ENCODE measurements around the gene TENM3.

Gene TENM3

DNA sequence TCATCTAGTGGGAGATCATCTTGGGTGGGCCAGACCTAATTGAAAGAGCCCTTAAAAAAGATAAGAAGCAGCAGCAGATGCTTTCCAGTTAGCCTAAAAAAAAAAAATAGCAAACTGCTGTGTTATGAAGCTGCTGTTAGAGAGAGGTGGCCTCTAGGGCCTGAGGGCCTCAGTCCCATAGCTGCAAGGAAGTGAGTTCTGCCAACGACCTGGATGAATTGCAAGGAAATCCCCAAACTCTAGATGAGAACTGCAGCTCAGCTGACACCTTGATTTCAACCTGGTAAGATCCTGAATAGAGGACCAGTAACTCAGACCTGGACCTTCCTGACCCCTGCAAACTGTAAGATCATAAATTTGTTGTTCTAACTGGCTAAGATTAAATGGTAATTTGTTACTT is 275.2 kb downstream of the TENM3 start:
- Histone ChIP-seq H3K36me3 (ENCODE audit: low read depth) (no peaks in the 10 kb centered on the region), H3K4me3 (ENCODE audit: severe bottlenecking) (no peak overlapping the region), H3K27ac (ENCODE audit: poor library complexity, severe bottlenecking) (no peak overlapping the region), H3K27me3 (ENCODE audit: insufficient read depth, poor library complexity, severe bottlenecking) (no peaks in the 10 kb centered on the region), H3K9me3 (ENCODE audit: severe bottlenecking) (no peaks in the 10 kb centered on the region), H3K4me1 (ENCODE audit: insufficient read depth, poor library complexity, severe bottlenecking) (no peaks in the 10 kb centered on the region)
- ATAC-seq (ENCODE audit: low read depth) (no peak), DNase-seq (ENCODE audit: low spot score) (no peak)
- TF ChIP-seq, protein P1, sequence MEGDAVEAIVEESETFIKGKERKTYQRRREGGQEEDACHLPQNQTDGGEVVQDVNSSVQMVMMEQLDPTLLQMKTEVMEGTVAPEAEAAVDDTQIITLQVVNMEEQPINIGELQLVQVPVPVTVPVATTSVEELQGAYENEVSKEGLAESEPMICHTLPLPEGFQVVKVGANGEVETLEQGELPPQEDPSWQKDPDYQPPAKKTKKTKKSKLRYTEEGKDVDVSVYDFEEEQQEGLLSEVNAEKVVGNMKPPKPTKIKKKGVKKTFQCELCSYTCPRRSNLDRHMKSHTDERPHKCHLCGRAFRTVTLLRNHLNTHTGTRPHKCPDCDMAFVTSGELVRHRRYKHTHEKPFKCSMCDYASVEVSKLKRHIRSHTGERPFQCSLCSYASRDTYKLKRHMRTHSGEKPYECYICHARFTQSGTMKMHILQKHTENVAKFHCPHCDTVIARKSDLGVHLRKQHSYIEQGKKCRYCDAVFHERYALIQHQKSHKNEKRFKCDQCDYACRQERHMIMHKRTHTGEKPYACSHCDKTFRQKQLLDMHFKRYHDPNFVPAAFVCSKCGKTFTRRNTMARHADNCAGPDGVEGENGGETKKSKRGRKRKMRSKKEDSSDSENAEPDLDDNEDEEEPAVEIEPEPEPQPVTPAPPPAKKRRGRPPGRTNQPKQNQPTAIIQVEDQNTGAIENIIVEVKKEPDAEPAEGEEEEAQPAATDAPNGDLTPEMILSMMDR (IDR thresholded peaks at IDR 0.05; ENCODE audit: poor library complexity, severe bottlenecking) = no peak

DNA sequence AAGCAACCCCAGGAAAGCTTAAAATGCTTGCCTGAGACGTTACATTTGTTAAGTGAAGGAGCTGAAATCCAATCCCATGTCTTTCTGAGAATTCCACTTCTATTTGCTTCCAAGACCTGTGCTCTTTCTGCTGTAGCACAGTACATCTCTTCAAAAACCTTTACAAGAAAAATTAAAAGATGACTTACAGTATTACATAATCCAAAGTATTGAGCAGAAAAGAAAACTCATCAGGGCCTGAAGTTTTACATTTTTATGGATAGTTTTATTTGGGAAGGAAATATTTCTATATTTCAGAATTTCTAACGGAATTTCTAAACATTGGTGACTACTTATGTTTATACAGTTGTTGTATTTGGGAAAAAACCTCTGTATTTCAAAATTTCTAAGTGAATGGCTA is 276.3 kb downstream of the TENM3 start:
- no peaks in the 10 kb centered on the region for H3K36me3 ChIP-seq (ENCODE audit: low read depth)
- H3K4me1 ChIP-seq (ENCODE audit: insufficient read depth, poor library complexity, severe bottlenecking) = no peaks in the 10 kb centered on the region
- no peaks in the 10 kb centered on the region for H3K27me3 ChIP-seq (ENCODE audit: insufficient read depth, poor library complexity, severe bottlenecking)
- ATAC-seq (ENCODE audit: low read depth) (no peak), DNase-seq (ENCODE audit: low spot score) (no peak)
- H3K27ac ChIP-seq (ENCODE audit: poor library complexity, severe bottlenecking) = no peak overlapping the region
- no peak overlapping the region for H3K4me3 ChIP-seq (ENCODE audit: severe bottlenecking)
- TF ChIP-seq, protein P1 (IDR thresholded peaks at IDR 0.05; ENCODE audit: poor library complexity, severe bottlenecking) = no peak
- H3K9me3 ChIP-seq (ENCODE audit: severe bottlenecking) = no peaks in the 10 kb centered on the region

DNA sequence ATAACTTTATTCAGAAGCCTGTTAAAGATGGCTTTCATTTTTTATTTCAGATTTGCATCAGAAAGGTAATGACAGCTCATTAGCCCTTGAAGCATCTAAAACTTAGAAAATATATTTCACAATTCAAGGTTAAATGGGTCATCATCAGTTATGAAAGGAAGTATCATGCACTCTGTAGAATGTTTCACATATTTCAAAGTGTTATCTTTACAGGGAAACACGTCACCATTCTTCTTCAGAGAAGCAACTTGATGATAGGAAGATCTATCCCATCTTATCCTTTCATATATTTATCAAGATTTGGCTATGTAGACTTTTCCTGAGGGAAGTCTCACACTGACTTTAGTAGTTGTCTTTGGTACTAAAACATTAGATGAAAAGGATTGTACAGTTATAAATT is 277.8 kb downstream of the TENM3 start:
- Histone ChIP-seq H3K4me3 (ENCODE audit: severe bottlenecking) (no peak overlapping the region), H3K27me3 (ENCODE audit: insufficient read depth, poor library complexity, severe bottlenecking) (no peaks in the 10 kb centered on the region), H3K4me1 (ENCODE audit: insufficient read depth, poor library complexity, severe bottlenecking) (no peaks in the 10 kb centered on the region), H3K36me3 (ENCODE audit: low read depth) (no peaks in the 10 kb centered on the region), H3K9me3 (ENCODE audit: severe bottlenecking) (no peaks in the 10 kb centered on the region), H3K27ac (ENCODE audit: poor library complexity, severe bottlenecking) (no peak overlapping the region)
- DNase-seq (ENCODE audit: low spot score) = no peak
- no peak for ATAC-seq (ENCODE audit: low read depth)
- TF ChIP-seq, protein P1 (IDR thresholded peaks at IDR 0.05; ENCODE audit: poor library complexity, severe bottlenecking) = no peak

DNA sequence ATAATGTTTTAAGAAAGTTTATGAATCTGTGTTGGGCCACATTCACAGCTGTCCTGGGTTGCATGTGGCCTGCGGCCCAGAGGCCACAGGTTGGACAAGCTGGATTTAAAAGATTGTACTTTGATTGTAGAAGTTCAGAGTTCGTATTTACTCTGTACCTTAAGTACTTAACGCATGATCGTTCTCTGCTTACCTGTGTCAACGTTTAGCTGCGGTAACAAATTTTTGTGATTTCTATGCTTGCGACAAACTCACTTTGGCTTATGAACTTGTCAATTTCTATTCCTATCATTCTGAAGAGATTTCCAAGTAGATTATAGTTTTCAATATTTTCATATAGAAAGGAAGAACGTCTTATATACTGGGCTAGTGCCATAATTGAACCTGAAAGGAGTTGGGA is 285.6 kb downstream of the TENM3 start:
- no peak overlapping the region for H3K27ac ChIP-seq (ENCODE audit: poor library complexity, severe bottlenecking)
- no peak for ATAC-seq (ENCODE audit: low read depth)
- H3K9me3 ChIP-seq (ENCODE audit: severe bottlenecking) = no peaks in the 10 kb centered on the region
- H3K4me1 ChIP-seq (ENCODE audit: insufficient read depth, poor library complexity, severe bottlenecking) = no peaks in the 10 kb centered on the region
- no peak overlapping the region for H3K4me3 ChIP-seq (ENCODE audit: severe bottlenecking)
- no peak for DNase-seq (ENCODE audit: low spot score)
- no peaks in the 10 kb centered on the region for H3K27me3 ChIP-seq (ENCODE audit: insufficient read depth, poor library complexity, severe bottlenecking)
- TF ChIP-seq, protein P1 (IDR thresholded peaks at IDR 0.05; ENCODE audit: poor library complexity, severe bottlenecking) = no peak
- H3K36me3 ChIP-seq (ENCODE audit: low read depth) = no peaks in the 10 kb centered on the region

DNA sequence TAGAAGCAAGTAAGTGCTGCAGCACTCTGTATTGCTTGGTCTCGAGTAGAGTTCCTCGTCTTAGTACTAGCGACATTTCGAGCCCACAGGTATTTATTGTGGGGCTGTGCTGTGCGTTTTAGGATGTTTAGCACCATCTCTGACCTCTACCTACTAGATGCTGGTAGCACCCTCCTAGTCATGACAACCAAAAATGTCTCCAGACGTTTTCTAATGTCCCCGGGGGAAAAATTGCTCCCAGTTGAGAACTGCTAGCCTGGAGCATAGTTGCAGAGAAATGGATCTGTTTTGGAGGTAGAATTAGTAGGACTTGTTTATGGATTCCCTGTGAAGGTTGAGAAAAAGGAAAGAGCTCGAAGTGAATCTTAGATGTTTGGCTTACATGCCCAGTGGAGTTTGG is 287.2 kb downstream of the TENM3 start:
- H3K4me1 ChIP-seq (ENCODE audit: insufficient read depth, poor library complexity, severe bottlenecking) = no peaks in the 10 kb centered on the region
- no peak for ATAC-seq (ENCODE audit: low read depth)

More for the DNA sequence above, 287.2 kb downstream of the TENM3 start:
- Histone ChIP-seq H3K36me3 (ENCODE audit: low read depth) (no peaks in the 10 kb centered on the region), H3K27ac (ENCODE audit: poor library complexity, severe bottlenecking) (no peak overlapping the region), H3K4me3 (ENCODE audit: severe bottlenecking) (no peak overlapping the region), H3K9me3 (ENCODE audit: severe bottlenecking) (no peaks in the 10 kb centered on the region), H3K27me3 (ENCODE audit: insufficient read depth, poor library complexity, severe bottlenecking) (no peaks in the 10 kb centered on the region)
- no peak for DNase-seq (ENCODE audit: low spot score)
- TF ChIP-seq, protein P1 (IDR thresholded peaks at IDR 0.05; ENCODE audit: poor library complexity, severe bottlenecking) = no peak

All from RWPE2 (cell line).